HUES6 (cell line): ENCODE measurements around the gene CHRND.

Experiments used
- H3K27ac ChIP-seq: 2 replicates; pipeline ENCODE4 v1.7.0; 2013; ENCODE audit warnings: low read depth, mild to moderate bottlenecking, low read length, inconsistent platforms
- H3K27me3 ChIP-seq: 2 replicates; pipeline ENCODE4 v1.6.1; 2013; ENCODE audit warnings: low read length; ENCODE audit not compliant: control insufficient read depth, insufficient read depth
- H3K36me3 ChIP-seq: 2 replicates; pipeline ENCODE4 v1.6.1; 2013; ENCODE audit warnings: low read length; ENCODE audit not compliant: control insufficient read depth, insufficient read depth
- H3K4me1 ChIP-seq: 2 replicates; pipeline ENCODE4 v1.6.1; 2013; ENCODE audit warnings: low read length; ENCODE audit not compliant: control insufficient read depth, insufficient read depth
- H3K4me3 ChIP-seq: 2 replicates; pipeline ENCODE4 v1.5.1; 2013; ENCODE audit warnings: low read depth, low read length
- H3K9ac ChIP-seq: one replicate; pipeline ENCODE4 v1.6.1; 2013; ENCODE audit warnings: mild to moderate bottlenecking, low read length
- H3K9me3 ChIP-seq: 2 replicates; pipeline ENCODE4 v1.6.1; 2013; ENCODE audit warnings: low read depth, low read length; ENCODE audit not compliant: control insufficient read depth, insufficient read depth

CHRND gene

GRCh38 chr2:232573042-232573441 is 47.1 kb downstream of the CHRND start:
- no peak overlapping the region for H3K9ac ChIP-seq
- H3K36me3 ChIP-seq: peaks cover 81% of the 10 kb centered on the region
- H3K4me3 ChIP-seq: no peak overlapping the region
- H3K27ac ChIP-seq: no peak overlapping the region
- H3K4me1 ChIP-seq: no peaks in the 10 kb centered on the region
- no peaks in the 10 kb centered on the region for H3K27me3 ChIP-seq
- H3K9me3 ChIP-seq: no peaks in the 10 kb centered on the region

- Histone ChIP-seq H3K9me3 (no peaks in the 10 kb centered on the region), H3K27me3 (no peaks in the 10 kb centered on the region), H3K4me1 (no peaks in the 10 kb centered on the region), H3K27ac (no peak overlapping the region), H3K36me3 (peaks cover 76% of the 10 kb centered on the region), H3K4me3 (no peak overlapping the region), H3K9ac (no peak overlapping the region)
These were observed 47.9 kb downstream of the CHRND start for GRCh38 chr2:232573771-232574435.

DNA sequence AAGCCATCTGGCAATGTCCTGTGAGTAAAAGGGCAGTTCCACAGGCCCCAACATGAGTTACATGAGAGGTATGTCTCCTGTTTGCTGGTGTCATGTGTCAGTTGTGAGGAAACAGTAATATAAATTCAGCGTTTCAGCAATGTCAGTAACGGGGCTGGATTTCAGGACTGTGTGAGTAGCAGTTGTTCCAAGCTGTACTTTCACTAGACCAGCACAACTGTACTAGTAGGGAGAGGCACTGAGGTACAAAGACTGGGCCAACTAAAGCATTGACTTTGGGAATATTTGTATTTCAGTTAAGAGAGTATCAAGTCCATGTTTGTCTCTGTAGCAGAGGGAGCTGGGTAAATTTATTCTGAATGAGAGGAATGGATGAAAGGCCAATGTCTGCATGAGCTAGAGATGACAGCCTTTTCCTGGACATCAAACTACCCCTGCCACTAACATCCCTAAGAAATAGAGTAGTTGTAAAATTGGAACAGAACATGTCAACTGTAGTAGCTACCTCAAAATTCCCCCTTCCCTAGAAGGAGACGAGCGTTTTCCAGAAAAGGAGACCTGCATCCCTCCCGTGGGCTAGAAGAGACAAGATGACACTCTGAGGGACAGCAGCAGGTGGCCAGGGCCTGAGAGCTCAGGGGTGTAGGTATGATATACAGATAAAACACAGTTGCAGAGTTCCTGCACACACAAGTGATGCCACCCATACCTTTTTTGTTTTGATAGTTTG is 48.9 kb downstream of the CHRND start:
- H3K9me3 ChIP-seq: no peaks in the 10 kb centered on the region
- H3K4me1 ChIP-seq: no peaks in the 10 kb centered on the region
- peaks cover 72% of the 10 kb centered on the region for H3K36me3 ChIP-seq
- no peak overlapping the region for H3K4me3 ChIP-seq
- H3K27ac ChIP-seq: no peak overlapping the region
- H3K9ac ChIP-seq: no peak overlapping the region
- no peaks in the 10 kb centered on the region for H3K27me3 ChIP-seq

GRCh38 chr2:232575404-232575746 is 49.4 kb downstream of the CHRND start:
- Histone ChIP-seq H3K4me3 (no peak overlapping the region), H3K4me1 (no peaks in the 10 kb centered on the region), H3K27ac (no peak overlapping the region), H3K9ac (no peak overlapping the region), H3K27me3 (no peaks in the 10 kb centered on the region), H3K36me3 (peaks cover 68% of the 10 kb centered on the region), H3K9me3 (no peaks in the 10 kb centered on the region)

GRCh38 chr2:232576995-232577394 is 51.0 kb downstream of the CHRND start:
- Histone ChIP-seq H3K9ac (no peak overlapping the region), H3K9me3 (no peaks in the 10 kb centered on the region), H3K27me3 (no peaks in the 10 kb centered on the region), H3K4me1 (no peaks in the 10 kb centered on the region), H3K4me3 (no peak overlapping the region), H3K27ac (no peak overlapping the region), H3K36me3 (peaks cover 69% of the 10 kb centered on the region)

- no peaks in the 10 kb centered on the region for H3K27me3 ChIP-seq
- H3K9ac ChIP-seq: no peak overlapping the region
- H3K9me3 ChIP-seq: no peaks in the 10 kb centered on the region
- no peak overlapping the region for H3K4me3 ChIP-seq
- no peaks in the 10 kb centered on the region for H3K4me1 ChIP-seq
- no peak overlapping the region for H3K27ac ChIP-seq
- H3K36me3 ChIP-seq: peaks cover 70% of the 10 kb centered on the region
These were observed 51.9 kb downstream of the CHRND start for GRCh38 chr2:232577841-232578240.

DNA sequence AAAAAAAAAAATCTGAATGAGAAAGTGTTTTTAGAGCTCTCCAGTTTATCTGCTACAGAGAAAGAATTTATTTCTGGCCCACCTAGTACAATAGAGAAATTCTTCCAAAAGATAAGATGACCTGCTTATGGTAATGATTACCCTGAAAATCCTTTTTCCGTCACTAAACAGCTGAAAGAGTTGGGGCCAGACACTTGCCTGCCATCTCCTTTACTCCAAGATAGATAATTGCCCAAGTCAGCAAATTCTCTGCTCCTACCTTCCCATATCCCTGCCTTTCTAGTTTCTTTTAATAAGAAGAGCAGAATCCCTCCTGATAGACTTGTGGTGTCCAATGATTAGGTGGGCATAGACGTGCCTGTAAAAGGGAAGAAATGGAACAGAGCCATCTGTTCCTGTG is 52.7 kb downstream of the CHRND start:
- no peak overlapping the region for H3K9ac ChIP-seq
- H3K9me3 ChIP-seq: no peaks in the 10 kb centered on the region
- no peaks in the 10 kb centered on the region for H3K27me3 ChIP-seq
- H3K4me1 ChIP-seq: no peaks in the 10 kb centered on the region
- no peak overlapping the region for H3K4me3 ChIP-seq
- peaks cover 71% of the 10 kb centered on the region for H3K36me3 ChIP-seq
- H3K27ac ChIP-seq: no peak overlapping the region

- H3K9me3 ChIP-seq: no peaks in the 10 kb centered on the region
- peaks cover 54% of the 10 kb centered on the region for H3K36me3 ChIP-seq
- H3K4me1 ChIP-seq: no peaks in the 10 kb centered on the region
- H3K27me3 ChIP-seq: no peaks in the 10 kb centered on the region
- no peak overlapping the region for H3K4me3 ChIP-seq
- H3K9ac ChIP-seq: no peak overlapping the region
- no peak overlapping the region for H3K27ac ChIP-seq
These were observed 54.7 kb downstream of the CHRND start for GRCh38 chr2:232580648-232580981.

DNA sequence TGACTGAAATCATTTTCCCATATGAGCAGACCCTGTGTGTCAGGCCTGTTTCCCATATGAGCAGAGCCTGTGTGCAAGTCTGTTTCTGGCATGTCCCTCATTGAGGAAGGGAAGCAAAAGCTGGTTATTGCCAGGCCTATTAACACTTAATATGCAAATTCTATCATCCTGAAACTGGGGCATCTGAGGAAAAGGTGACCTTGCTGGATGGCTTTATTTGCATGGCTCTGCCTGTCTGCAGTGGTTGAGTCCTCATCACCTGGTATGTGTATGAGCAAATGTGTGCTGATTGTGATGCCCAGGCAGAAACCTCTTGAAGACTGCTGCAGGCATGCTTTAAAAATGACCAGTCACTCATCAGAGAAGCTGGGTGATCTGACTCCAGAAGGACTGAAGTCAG is 55.8 kb downstream of the CHRND start:
- no peak overlapping the region for H3K27ac ChIP-seq
- peaks cover 54% of the 10 kb centered on the region for H3K36me3 ChIP-seq
- H3K4me3 ChIP-seq: no peak overlapping the region
- no peak overlapping the region for H3K9ac ChIP-seq
- H3K4me1 ChIP-seq: 0 out of 2 replicates have a peak, but pooled peaks cover 3% of the 10 kb centered on the region
- no peaks in the 10 kb centered on the region for H3K27me3 ChIP-seq
- H3K9me3 ChIP-seq: no peaks in the 10 kb centered on the region

DNA sequence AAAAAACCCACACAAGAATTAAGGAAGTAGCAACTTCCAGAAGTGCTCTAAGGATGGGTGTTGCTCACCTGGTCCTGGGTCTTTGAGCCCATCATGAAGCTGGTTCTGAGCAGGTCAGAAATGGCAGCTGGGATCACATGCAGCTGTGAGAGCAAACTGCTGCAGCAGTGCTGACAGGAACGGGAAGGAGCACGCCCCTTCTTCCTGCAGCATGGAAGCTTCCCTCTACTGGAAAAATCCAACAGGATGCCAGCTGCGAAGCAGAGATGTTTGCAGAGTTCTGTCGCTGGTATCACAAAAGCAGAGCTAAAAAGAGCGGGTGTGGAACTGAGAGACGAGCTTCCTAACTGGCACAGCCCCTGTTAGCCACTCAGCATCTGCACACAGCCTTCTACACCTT is 58.3 kb downstream of the CHRND start:
- H3K9me3 ChIP-seq: no peaks in the 10 kb centered on the region
- H3K4me3 ChIP-seq: no peak overlapping the region
- H3K9ac ChIP-seq: no peak overlapping the region
- H3K4me1 ChIP-seq: 0 out of 2 replicates have a peak, but pooled peaks cover 3% of the 10 kb centered on the region
- no peak overlapping the region for H3K27ac ChIP-seq
- peaks cover 38% of the 10 kb centered on the region for H3K36me3 ChIP-seq
- H3K27me3 ChIP-seq: no peaks in the 10 kb centered on the region
